HS-5 (cell line): ENCODE results near the gene ANK3.

Experiments
- DNase-seq: peaks from one replicate; pipeline ENCODE4 v3.0.0-alpha.2; 2012; ENCODE audit warnings: low read depth

Gene ANK3

DNA sequence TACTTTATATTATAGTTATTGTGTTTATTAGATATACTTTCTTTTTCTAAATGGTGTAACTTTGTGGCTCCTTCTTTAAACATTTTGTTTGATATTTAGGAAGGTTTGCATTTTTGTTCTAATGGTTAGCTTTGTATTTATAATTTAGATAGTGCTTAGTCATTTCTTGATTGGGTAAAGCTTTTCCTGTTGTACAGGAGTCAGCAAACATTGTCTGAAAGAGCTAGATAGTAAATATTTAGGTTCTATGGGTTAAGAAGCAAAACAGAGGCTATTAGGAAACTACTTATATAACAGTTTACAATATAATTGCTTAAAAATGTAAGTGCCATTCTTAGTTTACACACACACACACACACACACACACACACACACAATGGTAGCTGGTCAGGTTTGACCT, 412.8 kb downstream of the ANK3 start:
- DNase-seq: no peak
